ENCODE data around the gene GSX1. TPM values are rescaled to one million over a fixed set of nuclear protein-coding genes. Genes with fewer than 3 reads are reported as not detected.

Gene GSX1
- not detected for total RNA-seq (2013)
- not detected for polyA plus RNA-seq
- polyA minus RNA-seq: not detected in 2 replicates
- 0 to 0.05 (median 0) reads per million in 11 experiments for total RNA-seq

- intact Hi-C loops (cut with micrococcal nuclease): no loop called here
- peak within 1 kb of the TSS; percentile 64 for H3K4me2 ChIP-seq (replicated peaks; ENCODE audit: extremely low read depth, low read length, poor library complexity, severe bottlenecking)
- no peak for TF ChIP-seq CTCF (IDR thresholded peaks at IDR 0.05)
- no peak for DNase-seq
- H3K79me2 ChIP-seq (ENCODE audit: insufficient read depth, low read length): no peaks in the 10 kb centered on the region
- H3K27me3 ChIP-seq (ENCODE audit: control insufficient read depth in 2 of 2, insufficient read depth in 2 of 2, low read length in 2 of 2): peaks cover 89 to 96% of the 10 kb centered on the region in 2 donors
- H3K4me1 Mint-ChIP-seq: peaks cover 21% of the 10 kb centered on the region
- peaks cover 89 to 99% (median 92%) of the 10 kb centered on the region in 3 donors for H3K27me3 Mint-ChIP-seq (ENCODE audit: low read depth in 3 of 3)
- H3K36me3 Mint-ChIP-seq: peaks cover 2 to 5% of the 10 kb centered on the region in 2 donors
- H3K4me3 Mint-ChIP-seq: peak within 1 kb of the TSS; percentile 71 to 90
- H3K36me3 ChIP-seq (replicated peaks in 1 of 2; ENCODE audit: control insufficient read depth in 1 of 2, insufficient read depth in 2 of 2, low read length in 2 of 2): no peaks in the 10 kb centered on the region
- H2AFZ ChIP-seq (ENCODE audit: insufficient read depth, low read depth, low read length, poor library complexity, severe bottlenecking): peak within 1 kb of the TSS; percentile 46
- no peaks in the 10 kb centered on the region for H4K20me1 ChIP-seq (ENCODE audit: insufficient read depth, low read length)
- no peak within 1 kb of the TSS for H3K27ac Mint-ChIP-seq
- peaks cover 0 to 39% (median 19%) of the 10 kb centered on the region in 7 donors for H3K9me3 Mint-ChIP-seq
- H3K4me3 ChIP-seq (replicated peaks in 1 of 3; ENCODE audit: low read depth in 2 of 3, low read length in 3 of 3): peak within 1 kb of the TSS in 1 of 3 experiments; percentile 57
- H3K4me1 ChIP-seq (ENCODE audit: control insufficient read depth in 1 of 2, insufficient read depth in 2 of 2, low read length in 2 of 2): peaks cover 0 to 8% of the 10 kb centered on the region in 2 donors
- H3K9ac ChIP-seq (ENCODE audit: insufficient read depth, low read length, poor library complexity, severe bottlenecking): no peak within 1 kb of the TSS
- no peak within 1 kb of the TSS for H3K27ac ChIP-seq (ENCODE audit: low read depth in 1 of 2, low read length in 2 of 2)
- peaks cover 0 to 33% of the 10 kb centered on the region in 2 donors for H3K9me3 ChIP-seq (replicated peaks in 1 of 2; ENCODE audit: control insufficient read depth in 1 of 2, insufficient read depth in 1 of 2, low read length in 2 of 2)
- WGBS (ENCODE audit: insufficient coverage): 4% methylated on average over 87 of the region's 87 CpGs
Measured at GRCh38 chr13:27792393-27793218, at the start of gene GSX1. Gene GSX1, plus strand, starts transcription at chr13:27792483. Its CDS starts 208 bp downstream, at chr13:27792691.

- H3K4me3 Mint-ChIP-seq: peak overlapping the region in 1 of 2 donors; percentile 15
- Histone ChIP-seq H4K20me1 (ENCODE audit: insufficient read depth, low read length) (no peaks in the 10 kb centered on the region), H3K36me3 (replicated peaks in 1 of 2; ENCODE audit: control insufficient read depth in 1 of 2, insufficient read depth in 2 of 2, low read length in 2 of 2) (no peaks in the 10 kb centered on the region), H3K79me2 (ENCODE audit: insufficient read depth, low read length) (no peaks in the 10 kb centered on the region), H3K9me3 (replicated peaks in 1 of 2; ENCODE audit: control insufficient read depth in 1 of 2, insufficient read depth in 1 of 2, low read length in 2 of 2) (no peaks in the 10 kb centered on the region), H3K27me3 (ENCODE audit: control insufficient read depth in 2 of 2, insufficient read depth in 2 of 2, low read length in 2 of 2) (no peaks in the 10 kb centered on the region), H2AFZ (ENCODE audit: insufficient read depth, low read depth, low read length, poor library complexity, severe bottlenecking) (no peak overlapping the region), H3K27ac (ENCODE audit: low read depth in 1 of 2, low read length in 2 of 2) (no peak overlapping the region), H3K4me2 (replicated peaks; ENCODE audit: extremely low read depth, low read length, poor library complexity, severe bottlenecking) (no peak overlapping the region), H3K9ac (ENCODE audit: insufficient read depth, low read length, poor library complexity, severe bottlenecking) (no peak overlapping the region), H3K4me1 (ENCODE audit: control insufficient read depth in 1 of 2, insufficient read depth in 2 of 2, low read length in 2 of 2) (no peaks in the 10 kb centered on the region), H3K4me3 (replicated peaks in 1 of 3; ENCODE audit: low read depth in 2 of 3, low read length in 3 of 3) (no peak overlapping the region)
- no peak for TF ChIP-seq CTCF (IDR thresholded peaks at IDR 0.05)
- H3K4me1 Mint-ChIP-seq: no peaks in the 10 kb centered on the region
- H3K9me3 Mint-ChIP-seq: peaks cover 0 to 6% (median 2%) of the 10 kb centered on the region in 7 donors
- no peak overlapping the region for H3K27ac Mint-ChIP-seq
- intact Hi-C loops (cut with micrococcal nuclease): no loop called here
- H3K36me3 Mint-ChIP-seq: no peaks in the 10 kb centered on the region
- peaks cover 3 to 13% (median 12%) of the 10 kb centered on the region in 3 donors for H3K27me3 Mint-ChIP-seq (ENCODE audit: low read depth in 3 of 3)
- 48% methylated on average over 3 of the region's 7 CpGs for WGBS (ENCODE audit: insufficient coverage)
- no peak for DNase-seq
Measured at GRCh38 chr13:27744801-27745200, 47.5 kb upstream of the GSX1 start.
